A673 (cell line): ENCODE data around the gene HOXA1.

Experiments
- EZH2 ChIP-seq: fragments of 200-600 bp; sonication (generic); IDR thresholded peaks from 2 replicates; pipeline ENCODE4 v1.6.1; 2017; ENCODE audit warnings: borderline replicate concordance, low read depth, mild to moderate bottlenecking, mixed read lengths, antibody characterized with exemption, low read length; ENCODE audit not compliant: poor library complexity, severe bottlenecking
- TF ChIP-seq, protein P1 (sequence below): fragments of 300-800, 200-600 bp; sonication (generic); conservative IDR thresholded peaks from 2 replicates; pipeline ENCODE4 v1.5.1; 2017; ENCODE audit warnings: low read depth, mild to moderate bottlenecking, antibody characterized with exemption, low read length, moderate library complexity, mixed read lengths

DNA sequence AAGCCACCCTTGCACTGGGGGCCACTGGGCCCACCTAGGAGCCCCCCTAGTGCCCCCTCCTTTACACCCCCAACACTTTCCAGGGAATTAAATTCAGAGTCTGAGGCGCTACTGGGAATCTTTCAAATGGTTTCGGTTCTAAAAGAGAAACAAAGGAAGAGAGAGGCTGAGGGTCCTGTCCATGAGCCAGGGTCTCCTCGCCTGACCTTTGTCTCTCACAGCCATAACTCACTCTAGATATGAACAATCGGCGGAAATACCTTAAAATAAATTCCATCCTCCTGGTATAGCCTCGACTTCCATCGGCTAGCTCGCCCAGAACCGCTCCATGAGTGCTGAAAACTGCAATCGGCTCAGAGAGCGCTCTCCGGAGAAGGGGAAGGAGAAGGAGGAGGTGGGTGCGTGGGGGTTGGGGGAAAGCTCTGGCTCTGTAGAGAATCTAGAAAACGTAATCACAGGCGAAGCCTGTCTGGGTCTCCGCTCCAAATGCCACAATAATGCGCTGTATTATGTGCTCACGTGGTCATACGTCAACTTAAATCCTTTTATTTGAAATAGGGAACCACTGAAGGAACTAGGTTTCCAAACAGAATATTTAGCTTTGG lies 22.2 kb upstream of the HOXA1 start:
- TF ChIP-seq, protein P1, sequence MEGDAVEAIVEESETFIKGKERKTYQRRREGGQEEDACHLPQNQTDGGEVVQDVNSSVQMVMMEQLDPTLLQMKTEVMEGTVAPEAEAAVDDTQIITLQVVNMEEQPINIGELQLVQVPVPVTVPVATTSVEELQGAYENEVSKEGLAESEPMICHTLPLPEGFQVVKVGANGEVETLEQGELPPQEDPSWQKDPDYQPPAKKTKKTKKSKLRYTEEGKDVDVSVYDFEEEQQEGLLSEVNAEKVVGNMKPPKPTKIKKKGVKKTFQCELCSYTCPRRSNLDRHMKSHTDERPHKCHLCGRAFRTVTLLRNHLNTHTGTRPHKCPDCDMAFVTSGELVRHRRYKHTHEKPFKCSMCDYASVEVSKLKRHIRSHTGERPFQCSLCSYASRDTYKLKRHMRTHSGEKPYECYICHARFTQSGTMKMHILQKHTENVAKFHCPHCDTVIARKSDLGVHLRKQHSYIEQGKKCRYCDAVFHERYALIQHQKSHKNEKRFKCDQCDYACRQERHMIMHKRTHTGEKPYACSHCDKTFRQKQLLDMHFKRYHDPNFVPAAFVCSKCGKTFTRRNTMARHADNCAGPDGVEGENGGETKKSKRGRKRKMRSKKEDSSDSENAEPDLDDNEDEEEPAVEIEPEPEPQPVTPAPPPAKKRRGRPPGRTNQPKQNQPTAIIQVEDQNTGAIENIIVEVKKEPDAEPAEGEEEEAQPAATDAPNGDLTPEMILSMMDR = no peak
- TF ChIP-seq EZH2 = no peak
